ENCODE data around the gene FOSB. TPM values are rescaled to one million over a fixed set of nuclear protein-coding genes. Genes with fewer than 3 reads are reported as not detected.
A peak's percentile ranks its signal among the peaks of the same experiment; 100 is the strongest.

The FOSB gene
- total and polyA plus RNA-seq, 9 of the 15 experiments (the other 6 are each of a cell fraction or from before 2014, with no cell fraction given), result 0.11 to 2.7 (median 0.73) TPM

- TF ChIP-seq ZBTB40 (IDR thresholded peaks at IDR 0.05) (no peak; the same call in 1 of the 2 replicates), ZBTB40 (CRISPR knock-in tag; IDR thresholded peaks at IDR 0.05) (peak; percentile 32; the same call in 1 of the 2 replicates), RBM14 (IDR thresholded peaks at IDR 0.05; ENCODE audit: borderline replicate concordance, insufficient read depth, low read depth, low read length) (no peak), LEF1 (IDR thresholded peaks at IDR 0.05) (peak; percentile 54; the same call in 1 of the 2 replicates), ZNF740 (CRISPR knock-in tag; IDR thresholded peaks at IDR 0.05) (peak; percentile 28; the same call in 1 of the 2 replicates), ZNF740 (tag; IDR thresholded peaks at IDR 0.05) (peak in 1 of 2 experiments; percentile 88; a peak in 2 of 4 replicates), HDAC8 (tag; IDR thresholded peaks at IDR 0.05) (no peak), ZSCAN29 (IDR thresholded peaks at IDR 0.05) (no peak), EP300 (IDR thresholded peaks at IDR 0.05; ENCODE audit: low read length) (peak; percentile 50; the same call in 1 of the 2 replicates), ATF1 (CRISPR knock-in tag; IDR thresholded peaks at IDR 0.05) (no peak), ATF1 (tag; IDR thresholded peaks at IDR 0.05) (peak; percentile 23; the same call in 1 of the 2 replicates), EGR1 (conservative IDR thresholded peaks at IDR 0.05) (peak; percentile 81), POLR2A (conservative IDR thresholded peaks at IDR 0.05) (peak; percentile 70), ARID3A (IDR thresholded peaks at IDR 0.05; ENCODE audit: borderline replicate concordance, low read depth, low read length) (no peak), ETS1 (conservative IDR thresholded peaks at IDR 0.05; ENCODE audit: control insufficient read depth, low read depth, low read length) (peak; percentile 55; the same call in 1 of the 2 replicates)
Observed at GRCh38 chr19:45508861-45509691, 41.3 kb downstream of the FOSB start (continued).
